ENCODE data around the gene PRSS22.

Gene PRSS22

GRCh38 chr16:2852003-2852730 is 5.8 kb downstream of the PRSS22 start:
- Histone ChIP-seq H3K9me3 (peaks cover 5% of the 10 kb centered on the region), H3K27ac (no peak overlapping the region), H3K36me3 (no peaks in the 10 kb centered on the region), H3K27me3 (peaks cover 63% of the 10 kb centered on the region), H3K4me3 (ENCODE audit: low read depth in 1 of 2, low read length in 1 of 2) (no peak overlapping the region), H3K4me1 (ENCODE audit: control insufficient read depth in 1 of 2, insufficient read depth in 1 of 2, low read depth in 1 of 2, low read length in 1 of 2) (no peaks in the 10 kb centered on the region)
- TF ChIP-seq, protein P1, sequence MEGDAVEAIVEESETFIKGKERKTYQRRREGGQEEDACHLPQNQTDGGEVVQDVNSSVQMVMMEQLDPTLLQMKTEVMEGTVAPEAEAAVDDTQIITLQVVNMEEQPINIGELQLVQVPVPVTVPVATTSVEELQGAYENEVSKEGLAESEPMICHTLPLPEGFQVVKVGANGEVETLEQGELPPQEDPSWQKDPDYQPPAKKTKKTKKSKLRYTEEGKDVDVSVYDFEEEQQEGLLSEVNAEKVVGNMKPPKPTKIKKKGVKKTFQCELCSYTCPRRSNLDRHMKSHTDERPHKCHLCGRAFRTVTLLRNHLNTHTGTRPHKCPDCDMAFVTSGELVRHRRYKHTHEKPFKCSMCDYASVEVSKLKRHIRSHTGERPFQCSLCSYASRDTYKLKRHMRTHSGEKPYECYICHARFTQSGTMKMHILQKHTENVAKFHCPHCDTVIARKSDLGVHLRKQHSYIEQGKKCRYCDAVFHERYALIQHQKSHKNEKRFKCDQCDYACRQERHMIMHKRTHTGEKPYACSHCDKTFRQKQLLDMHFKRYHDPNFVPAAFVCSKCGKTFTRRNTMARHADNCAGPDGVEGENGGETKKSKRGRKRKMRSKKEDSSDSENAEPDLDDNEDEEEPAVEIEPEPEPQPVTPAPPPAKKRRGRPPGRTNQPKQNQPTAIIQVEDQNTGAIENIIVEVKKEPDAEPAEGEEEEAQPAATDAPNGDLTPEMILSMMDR (IDR thresholded peaks at IDR 0.05) = no peak

DNA sequence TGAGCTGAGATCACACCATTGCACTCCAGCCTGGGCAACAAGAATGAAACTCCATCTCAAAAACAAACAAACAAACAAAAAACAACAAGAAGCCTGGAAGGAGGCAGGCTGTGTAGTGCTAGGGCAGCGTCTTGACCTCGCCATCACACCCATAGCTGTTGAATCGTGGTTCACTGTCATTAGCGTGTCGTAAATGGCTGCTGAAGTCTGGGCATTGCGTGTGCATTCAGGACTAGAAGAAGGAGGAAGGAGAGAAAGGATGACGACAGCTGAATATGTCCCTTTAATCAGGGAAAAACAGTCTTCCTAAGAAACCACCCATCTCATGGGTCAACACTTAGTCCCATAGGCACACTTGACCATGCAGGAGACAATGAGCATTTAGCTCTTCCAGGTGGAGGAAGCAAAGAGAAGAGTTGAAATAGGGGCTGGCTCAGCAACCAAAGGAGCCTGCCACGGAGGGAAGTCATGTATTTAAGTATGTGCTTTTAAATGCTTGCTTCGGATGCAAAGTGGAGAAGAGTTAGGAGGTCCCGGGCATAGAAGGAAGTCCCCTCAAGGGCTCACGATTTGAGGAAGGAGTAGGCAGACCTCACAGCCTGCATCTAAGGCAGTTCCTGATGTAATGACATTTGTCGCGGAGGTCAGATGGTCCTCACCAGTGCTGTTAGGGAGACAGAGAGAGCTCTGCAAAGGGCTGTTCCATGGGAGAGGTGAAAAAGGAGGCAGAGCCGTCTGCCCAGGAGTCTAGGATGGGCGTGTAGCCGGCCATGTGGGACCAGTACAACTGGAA is 8.8 kb downstream of the PRSS22 start:
- Histone ChIP-seq H3K4me3 (ENCODE audit: low read depth in 1 of 2, low read length in 1 of 2) (no peak overlapping the region), H3K27me3 (peaks cover 44% of the 10 kb centered on the region)

GRCh38 chr16:2846511-2847310 is 11.3 kb downstream of the PRSS22 start:
- Histone ChIP-seq H3K27ac (no peak overlapping the region), H3K27me3 (peaks cover 29% of the 10 kb centered on the region), H3K4me1 (ENCODE audit: control insufficient read depth in 1 of 2, insufficient read depth in 1 of 2, low read depth in 1 of 2, low read length in 1 of 2) (peaks cover 9 to 11% of the 10 kb centered on the region in 2 experiments), H3K4me3 (ENCODE audit: low read depth in 1 of 2, low read length in 1 of 2) (no peak overlapping the region), H3K36me3 (no peaks in the 10 kb centered on the region), H3K9me3 (no peaks in the 10 kb centered on the region)
- TF ChIP-seq, protein P1 (IDR thresholded peaks at IDR 0.05) = no peak

More for the DNA sequence above, 8.8 kb downstream of the PRSS22 start:
- no peaks in the 10 kb centered on the region for H3K9me3 ChIP-seq
- H3K27ac ChIP-seq = no peak overlapping the region
- H3K36me3 ChIP-seq = no peaks in the 10 kb centered on the region
- H3K4me1 ChIP-seq (ENCODE audit: control insufficient read depth in 1 of 2, insufficient read depth in 1 of 2, low read depth in 1 of 2, low read length in 1 of 2) = no peaks in the 10 kb centered on the region
- TF ChIP-seq, protein P1 (IDR thresholded peaks at IDR 0.05) = no peak

- TF ChIP-seq, protein P1 (IDR thresholded peaks at IDR 0.05) = no peak
- H3K4me1 ChIP-seq (ENCODE audit: control insufficient read depth in 1 of 2, insufficient read depth in 1 of 2, low read depth in 1 of 2, low read length in 1 of 2) = peaks cover 13 to 15% of the 10 kb centered on the region in 2 experiments
- H3K27me3 ChIP-seq = peaks cover 23% of the 10 kb centered on the region
- H3K36me3 ChIP-seq = no peaks in the 10 kb centered on the region
- no peaks in the 10 kb centered on the region for H3K9me3 ChIP-seq
- no peak overlapping the region for H3K27ac ChIP-seq
- H3K4me3 ChIP-seq (ENCODE audit: low read depth in 1 of 2, low read length in 1 of 2) = no peak overlapping the region
Measured at GRCh38 chr16:2845116-2845515, 12.9 kb downstream of the PRSS22 start.

- Histone ChIP-seq H3K27ac (no peak overlapping the region), H3K27me3 (peaks cover 19% of the 10 kb centered on the region), H3K4me1 (ENCODE audit: control insufficient read depth in 1 of 2, insufficient read depth in 1 of 2, low read depth in 1 of 2, low read length in 1 of 2) (peaks cover 13 to 15% of the 10 kb centered on the region in 2 experiments), H3K36me3 (no peaks in the 10 kb centered on the region), H3K4me3 (ENCODE audit: low read depth in 1 of 2, low read length in 1 of 2) (no peak overlapping the region), H3K9me3 (no peaks in the 10 kb centered on the region)
- TF ChIP-seq, protein P1 (IDR thresholded peaks at IDR 0.05) = no peak
Measured at GRCh38 chr16:2843526-2843925, 14.4 kb downstream of the PRSS22 start.
